H9 (cell line): ENCODE measurements around the gene SLC6A7. TPM values are rescaled to one million over a fixed set of nuclear protein-coding genes. Genes with fewer than 3 reads are reported as not detected.

ENCODE experiments used
- DNase-seq: peaks from one replicate; pipeline ENCODE4 v3.0.0-alpha.2; 2017
- H2AFZ ChIP-seq: one replicate; pipeline ENCODE4 v1.6.1; 2013; ENCODE audit warnings: mild to moderate bottlenecking, low read length, control low read depth, moderate library complexity
- H2AK5ac ChIP-seq: 2 replicates; pipeline ENCODE4 v1.6.1; 2013; ENCODE audit warnings: low read length, control low read depth, mixed read lengths; ENCODE audit not compliant: insufficient read length
- H2BK120ac ChIP-seq: one replicate; pipeline ENCODE4 v1.6.1; 2013; ENCODE audit warnings: low read depth, mild to moderate bottlenecking, low read length, control low read depth, inconsistent platforms; ENCODE audit not compliant: poor library complexity, severe bottlenecking
- H2BK12ac ChIP-seq: 2 replicates; pipeline ENCODE4 v1.6.1; 2013; ENCODE audit warnings: low read length, control low read depth, mixed read lengths, low read depth; ENCODE audit not compliant: insufficient read length
- H2BK15ac ChIP-seq: 2 replicates; pipeline ENCODE4 v1.6.1; 2013; ENCODE audit warnings: low read depth, low read length, control low read depth
- H2BK20ac ChIP-seq: one replicate; pipeline ENCODE4 v1.6.1; 2013; ENCODE audit warnings: low read depth, mild to moderate bottlenecking, low read length, control low read depth, inconsistent platforms; ENCODE audit not compliant: poor library complexity, severe bottlenecking
- H2BK5ac ChIP-seq: 2 replicates; pipeline ENCODE4 v1.6.1; 2013; ENCODE audit warnings: low read length, control low read depth, mixed read lengths; ENCODE audit not compliant: insufficient read length
- H3K14ac ChIP-seq: 2 replicates; pipeline ENCODE4 v1.6.1; 2013; ENCODE audit warnings: low read length, control low read depth; ENCODE audit not compliant: insufficient read depth
- H3K18ac ChIP-seq: 2 replicates; pipeline ENCODE4 v1.6.1; 2013; ENCODE audit warnings: low read depth, mild to moderate bottlenecking, mixed read lengths, low read length, control low read depth; ENCODE audit not compliant: insufficient read length
- H3K23ac ChIP-seq: 2 replicates; pipeline ENCODE4 v1.6.1; 2013; ENCODE audit warnings: low read length, control low read depth, mixed read lengths, low read depth; ENCODE audit not compliant: insufficient read length
- H3K23me2 ChIP-seq: 2 replicates; pipeline ENCODE4 v1.6.1; 2013; ENCODE audit warnings: low read depth, mild to moderate bottlenecking, mixed read lengths, low read length, control low read depth; ENCODE audit not compliant: insufficient read length, poor library complexity, severe bottlenecking
- H3K27ac ChIP-seq: 2 replicates; pipeline ENCODE4 v1.5.1; 2013; ENCODE audit warnings: low read length, control low read depth, mixed read lengths, low read depth; ENCODE audit not compliant: insufficient read length
- H3K27me3 ChIP-seq: 2 replicates; pipeline ENCODE4 v1.6.1; 2013; ENCODE audit warnings: low read length, control low read depth, inconsistent platforms; ENCODE audit not compliant: insufficient read depth
- H3K4ac ChIP-seq: 2 replicates; pipeline ENCODE4 v1.6.1; 2013; ENCODE audit warnings: low read depth, mild to moderate bottlenecking, control low read depth, inconsistent platforms, low read length, moderate library complexity
- H3K4me1 ChIP-seq: 2 replicates; pipeline ENCODE4 v1.6.1; 2013; ENCODE audit warnings: low read length, control low read depth, inconsistent platforms; ENCODE audit not compliant: insufficient read depth
- H3K4me2 ChIP-seq: 2 replicates; pipeline ENCODE4 v1.6.1; 2013; ENCODE audit warnings: low read length, control low read depth, mixed read lengths; ENCODE audit not compliant: insufficient read length, insufficient read depth
- H3K56ac ChIP-seq: 2 replicates; pipeline ENCODE4 v1.6.1; 2013; ENCODE audit warnings: low read depth, mild to moderate bottlenecking, mixed read lengths, low read length, control low read depth; ENCODE audit not compliant: insufficient read length
- H3K79me1 ChIP-seq: 2 replicates; pipeline ENCODE4 v1.6.1; 2013; ENCODE audit warnings: low read depth, mild to moderate bottlenecking, moderate library complexity, low read length, control low read depth, inconsistent platforms; ENCODE audit not compliant: insufficient read depth, poor library complexity, severe bottlenecking
- H3K79me2 ChIP-seq: 2 replicates; pipeline ENCODE4 v1.6.1; 2013; ENCODE audit warnings: low read length, control low read depth, inconsistent platforms; ENCODE audit not compliant: insufficient read depth
- H3K9ac ChIP-seq: 2 replicates; pipeline ENCODE4 v1.6.1; 2013; ENCODE audit warnings: low read length, control low read depth, mixed read lengths; ENCODE audit not compliant: insufficient read length; ENCODE audit errors: extremely low read depth
- H3K9me3 ChIP-seq: one replicate; pipeline ENCODE4 v1.6.1; 2013; ENCODE audit warnings: low read depth, low read length, inconsistent platforms; ENCODE audit not compliant: control insufficient read depth
- H3T11ph ChIP-seq: one replicate; pipeline ENCODE4 v1.6.1; 2013; ENCODE audit warnings: mild to moderate bottlenecking, low read length, control low read depth, inconsistent platforms
- H4K20me1 ChIP-seq: one replicate; pipeline ENCODE4 v1.6.1; 2013; ENCODE audit not compliant: control insufficient read depth, insufficient read length, insufficient read depth
- H4K5ac ChIP-seq: 2 replicates; pipeline ENCODE4 v1.6.1; 2013; ENCODE audit warnings: low read depth, mild to moderate bottlenecking, mixed read lengths, low read length, control low read depth; ENCODE audit not compliant: insufficient read length
- H4K8ac ChIP-seq: replicated peaks from 2 replicates; pipeline ENCODE4 v1.6.1; 2013; ENCODE audit warnings: low read length, control low read depth, mixed read lengths, low read depth; ENCODE audit not compliant: insufficient read length
- H4K91ac ChIP-seq: 2 replicates; pipeline ENCODE4 v1.6.1; 2013; ENCODE audit warnings: low read depth, mild to moderate bottlenecking, moderate library complexity, mixed read lengths, low read length, control low read depth; ENCODE audit not compliant: insufficient read length
- H3K27ac Mint-ChIP-seq, 3 experiments: 2 replicates in 2 of 3; 3 replicates in 1 of 3; pipeline ENCODE4 v1.8.0; 2020 to 2021; ENCODE audit warnings: mixed read lengths in 3 of 3, mild to moderate bottlenecking in 1 of 3, moderate library complexity in 1 of 3
- H3K27me3 Mint-ChIP-seq: 2 replicates; pipeline ENCODE4 v1.8.0; 2021; ENCODE audit warnings: low read depth, mild to moderate bottlenecking, moderate library complexity, mixed read lengths
- H3K36me3 Mint-ChIP-seq, 3 experiments: 2 replicates in 2 of 3; 3 replicates in 1 of 3; pipeline ENCODE4 v1.8.0; 2020 to 2021; ENCODE audit warnings: low read depth in 3 of 3, mixed read lengths in 3 of 3; ENCODE audit not compliant: insufficient read depth in 1 of 3
- H3K4me1 Mint-ChIP-seq, 2 experiments: 2 replicates each; pipeline ENCODE4 v1.8.0; 2020; ENCODE audit warnings: mixed read lengths in 2 of 2
- H3K4me3 Mint-ChIP-seq, 2 experiments: 2 replicates in 1 of 2; 3 replicates in 1 of 2; pipeline ENCODE4 v1.8.0; 2020 to 2021; ENCODE audit warnings: mild to moderate bottlenecking in 2 of 2, mixed read lengths in 2 of 2, moderate library complexity in 1 of 2
- H3K9me3 Mint-ChIP-seq, 2 experiments: 2 replicates in 1 of 2; 3 replicates in 1 of 2; pipeline ENCODE4 v1.8.0; 2020; ENCODE audit warnings: mild to moderate bottlenecking in 2 of 2, mixed read lengths in 2 of 2, moderate library complexity in 1 of 2
- WGBS: extraction: QIAGEN DNeasy Blood & Tissue Kit; methylation state at CpG from one replicate; pipeline ENCODE4 v1.1.7; 2013; ENCODE audit warnings: missing lambda C conversion rate, low lambda C conversion rate, mixed read lengths; ENCODE audit not compliant: insufficient read length; ENCODE audit errors: extremely low coverage; 5-methylcytosine and 5-hydroxymethylcytosine counted together
- total RNA-seq: library from RNA; stranded (reverse); gene quantifications from 2 replicates; pipeline ENCODE4 v1.2.1, GENCODE V29; 2021
- TF ChIP-seq, protein P1 (sequence below): fragments of 200-600 bp; sonication (generic); conservative IDR thresholded peaks from 3 replicates; pipeline ENCODE4 v1.8.0; 2021; ENCODE audit warnings: antibody characterized with exemption, mild to moderate bottlenecking

Gene SLC6A7
- total RNA-seq, 1 experiment from 2014 or later = not detected

DNA sequence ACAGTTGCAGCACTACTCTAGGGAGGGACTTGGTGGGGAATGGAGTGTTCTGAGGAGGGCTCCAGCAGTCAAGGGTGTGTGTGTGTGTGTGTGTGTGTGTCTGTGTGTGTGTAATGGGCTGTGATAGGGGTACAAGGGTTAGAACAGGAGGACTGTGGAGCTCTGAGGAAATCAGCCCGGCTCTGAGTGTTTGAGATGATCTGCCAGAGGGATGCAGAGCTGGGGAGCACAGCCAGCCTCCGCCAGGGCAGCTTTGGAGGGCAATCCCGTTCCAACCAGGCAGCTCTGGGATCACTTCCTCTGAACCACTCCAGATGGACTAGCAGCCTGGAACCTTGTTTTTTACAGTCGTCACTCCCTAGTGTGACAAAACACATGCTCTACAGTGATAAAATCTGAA, 3.0 kb upstream of the SLC6A7 start:
- Histone ChIP-seq H2BK120ac (no peak overlapping the region), H3K4me2 (no peak overlapping the region), H3K9ac (no peak overlapping the region), H2BK5ac (no peak overlapping the region), H4K5ac (no peak overlapping the region), H3K23ac (no peak overlapping the region), H3K56ac (no peak overlapping the region), H4K91ac (no peak overlapping the region), H2AK5ac (no peak overlapping the region), H3K18ac (no peak overlapping the region), H2BK15ac (no peak overlapping the region), H3K79me2 (no peaks in the 10 kb centered on the region), H4K20me1 (no peaks in the 10 kb centered on the region), H3T11ph (no peak overlapping the region), H2BK12ac (no peak overlapping the region), H3K27me3 (peaks cover 41% of the 10 kb centered on the region), H3K9me3 (no peaks in the 10 kb centered on the region), H3K23me2 (peaks cover 9% of the 10 kb centered on the region), H3K14ac (no peak overlapping the region), H3K4me1 (peaks cover 5% of the 10 kb centered on the region; the same call in 1 of the 2 replicates), H2AFZ (no peak overlapping the region), H2BK20ac (no peak overlapping the region), H4K8ac (no peak overlapping the region), H3K4ac (no peak overlapping the region), H3K79me1 (no peaks in the 10 kb centered on the region), H3K27ac (no peak overlapping the region)
- H3K27me3 Mint-ChIP-seq = peaks cover 97% of the 10 kb centered on the region
- WGBS = no CpG with 5 or more reads among the region's 4 CpGs
- TF ChIP-seq, protein P1, sequence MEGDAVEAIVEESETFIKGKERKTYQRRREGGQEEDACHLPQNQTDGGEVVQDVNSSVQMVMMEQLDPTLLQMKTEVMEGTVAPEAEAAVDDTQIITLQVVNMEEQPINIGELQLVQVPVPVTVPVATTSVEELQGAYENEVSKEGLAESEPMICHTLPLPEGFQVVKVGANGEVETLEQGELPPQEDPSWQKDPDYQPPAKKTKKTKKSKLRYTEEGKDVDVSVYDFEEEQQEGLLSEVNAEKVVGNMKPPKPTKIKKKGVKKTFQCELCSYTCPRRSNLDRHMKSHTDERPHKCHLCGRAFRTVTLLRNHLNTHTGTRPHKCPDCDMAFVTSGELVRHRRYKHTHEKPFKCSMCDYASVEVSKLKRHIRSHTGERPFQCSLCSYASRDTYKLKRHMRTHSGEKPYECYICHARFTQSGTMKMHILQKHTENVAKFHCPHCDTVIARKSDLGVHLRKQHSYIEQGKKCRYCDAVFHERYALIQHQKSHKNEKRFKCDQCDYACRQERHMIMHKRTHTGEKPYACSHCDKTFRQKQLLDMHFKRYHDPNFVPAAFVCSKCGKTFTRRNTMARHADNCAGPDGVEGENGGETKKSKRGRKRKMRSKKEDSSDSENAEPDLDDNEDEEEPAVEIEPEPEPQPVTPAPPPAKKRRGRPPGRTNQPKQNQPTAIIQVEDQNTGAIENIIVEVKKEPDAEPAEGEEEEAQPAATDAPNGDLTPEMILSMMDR = no peak
- no peak overlapping the region for H3K4me3 Mint-ChIP-seq
- no peak for DNase-seq
- H3K9me3 Mint-ChIP-seq = no peaks in the 10 kb centered on the region; a peak in 1 of 5 replicates
- H3K27ac Mint-ChIP-seq = no peak overlapping the region
- peaks cover 24 to 36% of the 10 kb centered on the region in 2 experiments for H3K4me1 Mint-ChIP-seq
- no peaks in the 10 kb centered on the region; a peak in 1 of 7 replicates for H3K36me3 Mint-ChIP-seq
